ENCODE measurements around the gene OGFOD3. TPM values are rescaled to one million over a fixed set of nuclear protein-coding genes. Genes with fewer than 3 reads are reported as not detected.
A peak's percentile ranks its signal among the peaks of the same experiment; 100 is the strongest.
"Not testable (repeated sequence)": the region's sequence is repeated elsewhere in the genome, so short reads cannot be mapped to it uniquely, and the experiment has no call there.

OGFOD3 gene
- total RNA-seq, 1 donor from 2014 or later, result 19.9 TPM

DNA sequence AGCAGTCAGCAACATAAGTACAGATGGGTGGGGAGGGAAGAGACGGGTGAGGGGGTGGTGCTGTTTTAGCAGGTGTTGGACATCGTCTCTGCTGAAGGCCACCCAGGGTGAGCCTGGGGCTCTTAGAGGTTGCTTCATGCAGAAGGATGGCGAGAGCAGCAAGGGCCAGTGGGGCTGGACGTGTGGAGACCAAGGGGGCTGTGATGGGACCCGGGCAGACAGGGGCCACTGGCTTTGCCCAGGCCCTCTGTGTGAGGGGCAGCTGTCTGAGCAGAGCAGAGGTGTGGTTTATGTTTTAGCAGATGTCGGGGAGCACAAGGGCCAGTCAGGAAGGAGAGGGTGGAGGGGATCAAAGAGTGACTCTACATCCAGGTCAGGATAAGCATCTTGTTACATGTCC lies 45.0 kb upstream of the OGFOD3 start:
- Mint-ChIP-seq H3K9me3 (ENCODE audit: low read depth) (no peaks in the 10 kb centered on the region), H3K36me3 (ENCODE audit: low read depth) (peaks cover 29% of the 10 kb centered on the region), H3K27me3 (ENCODE audit: low read depth) (no peaks in the 10 kb centered on the region), H3K4me1 (ENCODE audit: low read depth) (peaks cover 7% of the 10 kb centered on the region), H3K27ac (ENCODE audit: unreplicated experiment) (no peak overlapping the region), H3K4me3 (ENCODE audit: unreplicated experiment) (no peak overlapping the region)
- TF ChIP-seq, protein P1, sequence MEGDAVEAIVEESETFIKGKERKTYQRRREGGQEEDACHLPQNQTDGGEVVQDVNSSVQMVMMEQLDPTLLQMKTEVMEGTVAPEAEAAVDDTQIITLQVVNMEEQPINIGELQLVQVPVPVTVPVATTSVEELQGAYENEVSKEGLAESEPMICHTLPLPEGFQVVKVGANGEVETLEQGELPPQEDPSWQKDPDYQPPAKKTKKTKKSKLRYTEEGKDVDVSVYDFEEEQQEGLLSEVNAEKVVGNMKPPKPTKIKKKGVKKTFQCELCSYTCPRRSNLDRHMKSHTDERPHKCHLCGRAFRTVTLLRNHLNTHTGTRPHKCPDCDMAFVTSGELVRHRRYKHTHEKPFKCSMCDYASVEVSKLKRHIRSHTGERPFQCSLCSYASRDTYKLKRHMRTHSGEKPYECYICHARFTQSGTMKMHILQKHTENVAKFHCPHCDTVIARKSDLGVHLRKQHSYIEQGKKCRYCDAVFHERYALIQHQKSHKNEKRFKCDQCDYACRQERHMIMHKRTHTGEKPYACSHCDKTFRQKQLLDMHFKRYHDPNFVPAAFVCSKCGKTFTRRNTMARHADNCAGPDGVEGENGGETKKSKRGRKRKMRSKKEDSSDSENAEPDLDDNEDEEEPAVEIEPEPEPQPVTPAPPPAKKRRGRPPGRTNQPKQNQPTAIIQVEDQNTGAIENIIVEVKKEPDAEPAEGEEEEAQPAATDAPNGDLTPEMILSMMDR (IDR thresholded peaks at IDR 0.05), result no peak
- no peak for DNase-seq (ENCODE audit: low spot score)

GRCh38 chr17:82461827-82462524 lies 43.6 kb upstream of the OGFOD3 start:
- no peaks in the 10 kb centered on the region for H3K27me3 Mint-ChIP-seq (ENCODE audit: low read depth)
- peaks cover 17% of the 10 kb centered on the region for H3K4me1 Mint-ChIP-seq (ENCODE audit: low read depth)
- H3K4me3 Mint-ChIP-seq (ENCODE audit: unreplicated experiment), result no peak overlapping the region
- DNase-seq (ENCODE audit: low spot score), result no peak
- no peaks in the 10 kb centered on the region for H3K9me3 Mint-ChIP-seq (ENCODE audit: low read depth)
- peak overlapping the region; percentile 29 for H3K27ac Mint-ChIP-seq (ENCODE audit: unreplicated experiment)
- peaks cover 28% of the 10 kb centered on the region for H3K36me3 Mint-ChIP-seq (ENCODE audit: low read depth)
- TF ChIP-seq, protein P1 (IDR thresholded peaks at IDR 0.05), result no peak

GRCh38 chr17:82459936-82460335 lies 41.5 kb upstream of the OGFOD3 start:
- H3K4me3 Mint-ChIP-seq (ENCODE audit: unreplicated experiment), result peak overlapping the region; percentile 94
- peaks cover 18% of the 10 kb centered on the region for H3K4me1 Mint-ChIP-seq (ENCODE audit: low read depth)
- DNase-seq (ENCODE audit: low spot score); H3K27me3 Mint-ChIP-seq (ENCODE audit: low read depth); H3K9me3 Mint-ChIP-seq (ENCODE audit: low read depth); H3K27ac Mint-ChIP-seq (ENCODE audit: unreplicated experiment): not testable (repeated sequence)
- H3K36me3 Mint-ChIP-seq (ENCODE audit: low read depth), result peaks cover 21% of the 10 kb centered on the region

DNA sequence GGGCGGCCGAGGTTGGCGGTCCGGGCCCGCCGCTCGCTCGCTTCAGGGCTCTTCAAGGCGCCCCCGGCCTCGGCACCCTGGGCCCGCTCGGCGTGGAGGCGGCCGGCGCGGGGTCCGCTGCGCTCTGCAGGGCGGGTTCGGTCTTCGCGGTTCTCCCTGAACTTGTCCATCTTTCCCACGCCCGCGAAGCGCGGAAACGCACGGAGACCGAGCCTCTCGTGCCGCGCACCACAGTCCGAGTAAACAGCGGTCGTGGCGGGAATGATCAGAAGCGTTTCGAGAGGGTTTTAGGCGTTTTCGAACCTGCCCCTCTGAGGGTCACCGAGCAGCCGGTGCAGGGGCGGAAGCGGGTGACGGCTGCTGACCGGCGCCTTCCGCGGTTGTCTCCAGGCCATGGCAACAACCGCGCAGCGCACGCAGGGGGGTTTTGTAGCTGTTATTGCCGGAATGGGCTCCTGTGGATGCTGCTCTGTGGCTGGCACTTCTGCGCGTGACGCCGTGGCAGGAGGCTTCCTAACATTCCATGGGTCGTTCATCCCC lies 40.6 kb upstream of the OGFOD3 start:
- DNase-seq (ENCODE audit: low spot score), result no peak
- TF ChIP-seq, protein P1 (IDR thresholded peaks at IDR 0.05), result no peak
- Mint-ChIP-seq H3K4me3 (ENCODE audit: unreplicated experiment) (peak overlapping the region; percentile 94), H3K36me3 (ENCODE audit: low read depth) (peaks cover 14% of the 10 kb centered on the region), H3K27me3 (ENCODE audit: low read depth) (no peaks in the 10 kb centered on the region), H3K4me1 (ENCODE audit: low read depth) (peaks cover 18% of the 10 kb centered on the region), H3K9me3 (ENCODE audit: low read depth) (no peaks in the 10 kb centered on the region), H3K27ac (ENCODE audit: unreplicated experiment) (peak overlapping the region; percentile 70)

DNA sequence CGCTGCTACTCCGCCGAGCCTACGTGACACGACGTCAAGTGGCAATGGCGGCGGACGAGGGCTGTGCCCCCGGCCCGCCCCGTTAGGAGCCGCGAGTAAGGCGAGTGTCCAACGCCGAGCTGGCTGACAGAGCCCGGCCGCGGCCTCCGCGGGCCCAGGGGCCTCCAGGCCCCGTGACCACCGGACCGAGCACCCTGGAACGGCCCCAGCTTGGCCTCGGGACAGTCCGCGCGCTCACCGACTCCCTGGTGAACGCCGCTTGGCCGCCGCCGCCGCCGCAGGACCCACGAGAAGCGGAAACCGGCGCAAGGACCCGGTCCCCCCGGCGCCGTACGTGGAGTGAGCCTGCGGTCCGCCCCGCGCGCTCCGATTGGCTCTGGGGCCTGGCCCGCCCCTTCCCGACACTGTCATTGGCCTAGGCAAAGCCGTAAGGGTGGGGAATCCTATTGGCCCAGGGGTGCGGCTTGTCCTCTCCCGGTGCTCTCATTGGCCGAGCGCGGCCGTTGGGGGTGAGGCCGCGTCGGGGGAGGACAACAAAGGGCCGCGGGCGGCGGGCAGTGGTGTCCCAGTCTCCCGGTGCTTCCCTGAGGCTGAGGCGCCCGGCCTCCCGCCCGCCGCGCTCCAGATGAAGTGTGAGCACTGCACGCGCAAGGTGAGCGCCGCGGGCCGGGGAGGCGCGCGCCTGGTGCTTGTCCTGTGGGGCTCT lies 39.9 kb upstream of the OGFOD3 start, which contains the start of gene NARF:
Gene NARF (plus strand): TSS at position 563 of the 706 bp plus-strand sequence. CDS start 63 bp downstream, at position 626.
- TF ChIP-seq, protein P1 (IDR thresholded peaks at IDR 0.05), result no peak
- Mint-ChIP-seq H3K4me3 (ENCODE audit: unreplicated experiment) (peak within 1 kb of the TSS; percentile 94), H3K4me1 (ENCODE audit: low read depth) (peaks cover 18% of the 10 kb centered on the region), H3K27me3 (ENCODE audit: low read depth) (no peaks in the 10 kb centered on the region), H3K36me3 (ENCODE audit: low read depth) (peaks cover 10% of the 10 kb centered on the region), H3K27ac (ENCODE audit: unreplicated experiment) (peak within 1 kb of the TSS; percentile 90), H3K9me3 (ENCODE audit: low read depth) (no peaks in the 10 kb centered on the region)
- DNase-seq (ENCODE audit: low spot score), result peak; percentile 99
